Adrenal gland (tissue), 5 donors: ENCODE results near the gene GGT6.

ENCODE experiments used
- POLR2A ChIP-seq, 2 donors: fragments of 450-650 bp; IDR thresholded peaks; one replicate each; pipeline ENCODE4 v1.6.1; 2017; ENCODE audit warnings: antibody characterized with exemption in 2 of 2, mild to moderate bottlenecking in 2 of 2, moderate library complexity in 1 of 2
- TF ChIP-seq, protein P1 (sequence below), 6 experiments: fragments of 450-650 bp in 4 of 6; fragments of 200-600 bp in 2 of 6; sonication (generic) in 1 of 6; IDR thresholded peaks; 1 replicate in 5 of 6; 2 replicates in 1 of 6; pipeline versions ENCODE4 v1.5.1 to v1.8.0; 2016 to 2021; ENCODE audit warnings: antibody characterized with exemption in 6 of 6, mild to moderate bottlenecking in 2 of 6, moderate library complexity in 1 of 6
- donor health status: DM: no; HTN: no; CAD: no.

DNA sequence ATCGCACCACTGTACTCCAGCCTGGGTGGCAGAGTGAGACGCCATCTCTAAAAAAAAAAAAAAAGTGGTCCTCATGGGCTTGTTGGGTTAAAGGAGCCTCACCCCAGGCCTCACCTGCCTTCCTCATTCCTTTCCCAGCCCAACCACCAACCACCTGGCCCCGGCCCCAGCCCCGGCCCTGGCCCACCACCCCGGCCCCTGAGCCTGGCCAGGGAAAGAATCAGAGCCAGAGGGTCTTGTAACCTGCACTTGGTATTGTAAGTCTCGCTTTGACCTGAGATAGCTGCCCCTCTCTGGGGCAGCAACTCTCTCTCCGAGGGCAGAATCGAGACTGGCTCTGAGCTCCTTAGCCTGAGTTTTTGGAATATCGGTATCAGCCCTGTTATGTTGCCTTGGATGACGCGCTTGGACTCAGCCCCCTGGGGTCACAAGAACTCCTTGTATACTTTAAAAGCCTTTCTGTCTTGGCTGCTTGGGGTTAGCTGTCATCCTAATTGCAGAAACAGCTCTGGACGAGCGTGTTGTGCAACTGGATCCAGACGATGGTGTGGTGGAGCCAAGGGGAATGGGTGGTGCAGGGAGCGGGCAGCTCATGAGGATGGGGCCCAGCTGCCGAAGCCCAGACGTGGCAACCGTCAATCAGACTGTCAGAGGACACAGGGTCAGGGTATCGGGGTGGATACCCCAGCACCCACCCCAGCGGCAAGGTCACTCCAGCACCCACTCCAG is 38.6 kb upstream of the GGT6 start:
- TF ChIP-seq, protein P1, sequence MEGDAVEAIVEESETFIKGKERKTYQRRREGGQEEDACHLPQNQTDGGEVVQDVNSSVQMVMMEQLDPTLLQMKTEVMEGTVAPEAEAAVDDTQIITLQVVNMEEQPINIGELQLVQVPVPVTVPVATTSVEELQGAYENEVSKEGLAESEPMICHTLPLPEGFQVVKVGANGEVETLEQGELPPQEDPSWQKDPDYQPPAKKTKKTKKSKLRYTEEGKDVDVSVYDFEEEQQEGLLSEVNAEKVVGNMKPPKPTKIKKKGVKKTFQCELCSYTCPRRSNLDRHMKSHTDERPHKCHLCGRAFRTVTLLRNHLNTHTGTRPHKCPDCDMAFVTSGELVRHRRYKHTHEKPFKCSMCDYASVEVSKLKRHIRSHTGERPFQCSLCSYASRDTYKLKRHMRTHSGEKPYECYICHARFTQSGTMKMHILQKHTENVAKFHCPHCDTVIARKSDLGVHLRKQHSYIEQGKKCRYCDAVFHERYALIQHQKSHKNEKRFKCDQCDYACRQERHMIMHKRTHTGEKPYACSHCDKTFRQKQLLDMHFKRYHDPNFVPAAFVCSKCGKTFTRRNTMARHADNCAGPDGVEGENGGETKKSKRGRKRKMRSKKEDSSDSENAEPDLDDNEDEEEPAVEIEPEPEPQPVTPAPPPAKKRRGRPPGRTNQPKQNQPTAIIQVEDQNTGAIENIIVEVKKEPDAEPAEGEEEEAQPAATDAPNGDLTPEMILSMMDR (IDR thresholded peaks at IDR 0.05), result no peak
- TF ChIP-seq POLR2A (IDR thresholded peaks at IDR 0.05), result no peak
